Left lung (tissue), 10 donors: ENCODE data around the gene SPTBN1. TPM values are rescaled to one million over a fixed set of nuclear protein-coding genes. Genes with fewer than 3 reads are reported as not detected.

Experiments
- ATAC-seq: fragments of 200-7000 bp; cut with Tn5 transposase; one replicate; pipeline ENCODE4 v1.9.1; 2020; ENCODE audit warnings: moderate library complexity
- DNase-seq, 4 donors: peaks; one replicate each; pipeline ENCODE4 v3.0.0-alpha.2; 2013 to 2020
- H3K27ac ChIP-seq, 2 donors: fragments of 200-600 bp; sonication (generic) in 1 of 2; one replicate each; pipeline versions ENCODE4 v1.5.0 to v1.8.0; 2020 to 2021
- H3K27me3 ChIP-seq, 2 donors: fragments of 200-600 bp; sonication (generic) in 1 of 2; one replicate each; pipeline versions ENCODE4 v1.5.0 to v1.8.0; 2020 to 2021
- H3K36me3 ChIP-seq, 2 donors: fragments of 200-600 bp; sonication (generic) in 1 of 2; one replicate each; pipeline versions ENCODE4 v1.5.0 to v1.8.0; 2020 to 2021
- H3K4me1 ChIP-seq, 2 donors: fragments of 200-600 bp; one replicate each; pipeline ENCODE4 v1.8.0; 2021
- H3K4me3 ChIP-seq, 2 donors: fragments of 200-600 bp; sonication (generic) in 1 of 2; one replicate each; pipeline versions ENCODE4 v1.5.0 to v1.8.0; 2020 to 2021; ENCODE audit warnings: mild to moderate bottlenecking in 1 of 2
- H3K9me3 ChIP-seq, 2 donors: fragments of 200-600 bp; sonication (generic) in 1 of 2; one replicate each; pipeline versions ENCODE4 v1.5.0 to v1.8.0; 2020 to 2021
- CTCF ChIP-seq, 2 donors: fragments of 200-600 bp; sonication (generic) in 1 of 2; IDR thresholded peaks; one replicate each; pipeline versions ENCODE4 v1.5.0 to v1.8.0; 2021; ENCODE audit warnings: antibody characterized with exemption in 2 of 2
- intact Hi-C, 2 donors: fragments of 100-400 bp; cut with DNase I; formaldehyde crosslinking; loops; one replicate each; pipeline versions ENCODE4 v1.11.2 to v1.14.2; 2022
- polyA plus RNA-seq, 6 donors: library from polyadenylated mRNA; unstranded; fragments of 120-200 nt; gene quantifications; one replicate each; pipeline ENCODE4 v1.2.1, GENCODE V29; 2013; ENCODE audit not compliant: insufficient read length in 6 of 6
- total RNA-seq, 2 donors: library from RNA; stranded (reverse); fragmentation: NEBNext Ultra II Directional; extraction: Animal tissue kit (Norgen Biotek cat#: 25700); gene quantifications; one replicate each; pipeline ENCODE4 v1.2.1, GENCODE V29; 2021
- donor health status: DM: no; HTN: yes; CAD: no.
- donor health status: DM: no; HTN: no; CAD: no.

Gene SPTBN1
- total and polyA plus RNA-seq, 8 donors = 441 to 578 (median 543) TPM

GRCh38 chr2:54438271-54438670 lies 17.9 kb upstream of the SPTBN1 start:
- Histone ChIP-seq H3K27me3 (no peaks in the 10 kb centered on the region), H3K4me1 (peaks cover 6% of the 10 kb centered on the region in 2 donors), H3K36me3 (no peaks in the 10 kb centered on the region), H3K27ac (no peak overlapping the region), H3K4me3 (no peak overlapping the region), H3K9me3 (no peaks in the 10 kb centered on the region)
- ATAC-seq = no peak
- intact Hi-C loops = no loop called here
- DNase-seq = no peak
- no peak for TF ChIP-seq CTCF (IDR thresholded peaks at IDR 0.05)

GRCh38 chr2:54439582-54439981 lies 16.5 kb upstream of the SPTBN1 start:
- intact Hi-C loops = no loop called here
- Histone ChIP-seq H3K4me3 (no peak overlapping the region), H3K27me3 (no peaks in the 10 kb centered on the region), H3K36me3 (no peaks in the 10 kb centered on the region), H3K9me3 (no peaks in the 10 kb centered on the region), H3K27ac (peak overlapping the region in 1 of 2 donors; percentile 26), H3K4me1 (peaks cover 4 to 5% of the 10 kb centered on the region in 2 donors)
- DNase-seq (no peak), ATAC-seq (peak; percentile 81)
- no peak for TF ChIP-seq CTCF (IDR thresholded peaks at IDR 0.05)

- H3K4me1 ChIP-seq = peaks cover 4 to 5% of the 10 kb centered on the region in 2 donors
- ATAC-seq = peak; percentile 53
- DNase-seq = no peak
- no peaks in the 10 kb centered on the region for H3K27me3 ChIP-seq
- intact Hi-C loops = no loop called here
- H3K36me3 ChIP-seq = no peaks in the 10 kb centered on the region
- no peak for TF ChIP-seq CTCF (IDR thresholded peaks at IDR 0.05)
- peak overlapping the region in 1 of 2 donors; percentile 26 for H3K27ac ChIP-seq
- no peaks in the 10 kb centered on the region for H3K9me3 ChIP-seq
- H3K4me3 ChIP-seq = no peak overlapping the region
Observed at GRCh38 chr2:54440050-54440449, 16.1 kb upstream of the SPTBN1 start.

GRCh38 chr2:54444503-54444902 lies 11.6 kb upstream of the SPTBN1 start:
- Histone ChIP-seq H3K36me3 (no peaks in the 10 kb centered on the region), H3K27ac (no peak overlapping the region), H3K4me1 (peaks cover 2 to 5% of the 10 kb centered on the region in 2 donors), H3K4me3 (no peak overlapping the region), H3K9me3 (no peaks in the 10 kb centered on the region), H3K27me3 (no peaks in the 10 kb centered on the region)
- TF ChIP-seq CTCF (IDR thresholded peaks at IDR 0.05) = no peak
- DNase-seq (no peak), ATAC-seq (no peak)
- intact Hi-C loops = no loop called here

- H3K36me3 ChIP-seq = no peaks in the 10 kb centered on the region
- no peak overlapping the region for H3K27ac ChIP-seq
- intact Hi-C loops = no loop called here
- H3K27me3 ChIP-seq = no peaks in the 10 kb centered on the region
- H3K9me3 ChIP-seq = no peaks in the 10 kb centered on the region
- H3K4me3 ChIP-seq = no peak overlapping the region
- TF ChIP-seq CTCF (IDR thresholded peaks at IDR 0.05) = no peak
- ATAC-seq (no peak), DNase-seq (no peak)
- H3K4me1 ChIP-seq = no peaks in the 10 kb centered on the region
Observed at GRCh38 chr2:54446122-54446521, 10.0 kb upstream of the SPTBN1 start.
